Hematopoietic multipotent progenitor cell treated with erythropoietin and hydrocortisone succinate and interleukin-3 and kit ligand, for 6 days (in vitro differentiated cells): ENCODE measurements around the gene TMEM92.
"Not testable (repeated sequence)": the region's sequence is repeated elsewhere in the genome, so short reads cannot be mapped to it uniquely, and the experiment has no call there.

Source experiments
- DNase-seq: peaks from one replicate; pipeline ENCODE4 v3.0.0-alpha.2; 2015

The TMEM92 gene

GRCh38 chr17:50276588-50277356, 2.5 kb downstream of the TMEM92 start:
- DNase-seq = no peak

- no peak for DNase-seq
These were observed 3.1 kb downstream of the TMEM92 start for GRCh38 chr17:50277357-50277754.

- no peak for DNase-seq
These were observed 4.4 kb downstream of the TMEM92 start for GRCh38 chr17:50278526-50279180.

GRCh38 chr17:50279181-50279526, 4.9 kb downstream of the TMEM92 start:
- no peak for DNase-seq

- DNase-seq = no peak
These were observed 5.4 kb downstream of the TMEM92 start for GRCh38 chr17:50279639-50280038.

GRCh38 chr17:50280068-50280467, 5.8 kb downstream of the TMEM92 start:
- no peak for DNase-seq

- peak; percentile 14 for DNase-seq
These were observed 6.7 kb downstream of the TMEM92 start for GRCh38 chr17:50280801-50281441.

GRCh38 chr17:50281739-50282401, 7.6 kb downstream of the TMEM92 start:
- DNase-seq = no peak

- no peak for DNase-seq
These were observed 9.0 kb downstream of the TMEM92 start for GRCh38 chr17:50283246-50283645.

- DNase-seq = no peak
These were observed 9.4 kb downstream of the TMEM92 start for GRCh38 chr17:50283714-50284113.

- DNase-seq = no peak
These were observed 11.7 kb downstream of the TMEM92 start for GRCh38 chr17:50285941-50286340.

- DNase-seq = not testable (repeated sequence)
These were observed 13.0 kb downstream of the TMEM92 start for GRCh38 chr17:50287302-50287701.

GRCh38 chr17:50288306-50288705, 14.0 kb downstream of the TMEM92 start:
- no peak for DNase-seq

GRCh38 chr17:50289278-50289677, 15.0 kb downstream of the TMEM92 start:
- DNase-seq = no peak

- DNase-seq = peak; percentile 57
These were observed 15.9 kb downstream of the TMEM92 start for GRCh38 chr17:50289991-50290702.

GRCh38 chr17:50290933-50291332, 16.7 kb downstream of the TMEM92 start:
- DNase-seq = no peak

- no peak for DNase-seq
These were observed 18.2 kb downstream of the TMEM92 start for GRCh38 chr17:50292465-50292864.

GRCh38 chr17:50295021-50295420, 20.8 kb downstream of the TMEM92 start:
- DNase-seq = no peak

- DNase-seq = peak; percentile 80
These were observed 23.2 kb downstream of the TMEM92 start for GRCh38 chr17:50297407-50297865.

GRCh38 chr17:50298018-50298417, 23.8 kb downstream of the TMEM92 start:
- DNase-seq = no peak

- no peak for DNase-seq
These were observed 25.5 kb downstream of the TMEM92 start for GRCh38 chr17:50299776-50300175.

GRCh38 chr17:50300824-50301223, 26.6 kb downstream of the TMEM92 start:
- DNase-seq = not testable (repeated sequence)
